ENCODE measurements around the gene ERAL1. TPM values are rescaled to one million over a fixed set of nuclear protein-coding genes. Genes with fewer than 3 reads are reported as not detected.

The ERAL1 gene
- total RNA-seq: 10 to 100 TPM; 19.0 to 20.5 TPM
- 12.4 to 13.1 reads per million in 2 donors for total RNA-seq

DNA sequence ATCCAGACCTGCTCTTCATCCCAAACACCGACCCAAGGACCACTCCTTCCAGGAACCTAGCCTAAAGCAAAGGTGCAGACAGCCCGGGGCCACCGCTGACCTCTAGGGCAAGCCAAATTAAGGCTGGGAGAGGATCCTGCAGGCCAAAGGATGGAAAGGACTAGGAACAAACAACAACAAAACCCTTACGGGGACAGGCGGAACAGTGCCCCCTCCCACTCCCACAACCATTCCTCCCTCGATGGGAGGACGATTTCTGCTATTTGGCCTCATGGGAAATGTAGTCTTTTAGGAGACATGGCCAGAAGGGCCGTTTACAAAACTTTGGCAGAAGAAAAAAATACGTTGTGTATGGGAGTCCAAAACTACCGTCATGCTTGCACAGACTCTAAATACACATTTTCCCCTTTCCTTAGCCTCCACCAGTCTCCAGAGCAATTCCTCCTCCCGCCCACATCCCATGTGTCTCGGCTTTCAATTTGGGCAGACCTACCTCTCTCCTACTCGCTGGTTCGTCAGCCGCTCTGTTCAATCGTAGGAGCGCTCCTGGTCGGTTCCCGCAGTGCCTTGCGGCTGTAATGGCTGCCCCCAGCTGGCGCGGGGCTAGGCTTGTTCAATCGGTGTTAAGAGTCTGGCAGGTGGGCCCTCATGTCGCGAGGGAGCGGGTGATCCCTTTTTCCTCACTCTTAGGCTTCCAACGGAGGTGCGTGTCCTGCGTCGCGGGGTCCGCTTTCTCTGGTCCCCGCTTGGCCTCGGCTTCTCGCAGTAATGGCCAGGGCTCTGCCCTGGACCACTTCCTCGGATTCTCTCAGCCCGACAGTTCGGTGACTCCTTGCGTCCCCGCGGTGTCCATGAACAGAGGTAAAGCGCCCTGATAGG, at the start of gene ERAL1:
ERAL1 (plus strand) TSS at position 560 of the 879 bp plus-strand sequence; CDS start at position 579, 19 bp downstream.
- DNase-seq (peak; percentile 68 to 74 (median 68)), ATAC-seq (peak; percentile 100)
- Mint-ChIP-seq H3K27ac (peak within 1 kb of the TSS; percentile 98), H3K27me3 (no peaks in the 10 kb centered on the region), H3K4me3 (peak within 1 kb of the TSS; percentile 98), H3K36me3 (ENCODE audit: low read depth) (peaks cover 3% of the 10 kb centered on the region), H3K4me1 (peaks cover 7% of the 10 kb centered on the region)
- H3K9me3 ChIP-seq (ENCODE audit: control insufficient read depth, low read length, poor library complexity, severe bottlenecking): no peaks in the 10 kb centered on the region

DNA sequence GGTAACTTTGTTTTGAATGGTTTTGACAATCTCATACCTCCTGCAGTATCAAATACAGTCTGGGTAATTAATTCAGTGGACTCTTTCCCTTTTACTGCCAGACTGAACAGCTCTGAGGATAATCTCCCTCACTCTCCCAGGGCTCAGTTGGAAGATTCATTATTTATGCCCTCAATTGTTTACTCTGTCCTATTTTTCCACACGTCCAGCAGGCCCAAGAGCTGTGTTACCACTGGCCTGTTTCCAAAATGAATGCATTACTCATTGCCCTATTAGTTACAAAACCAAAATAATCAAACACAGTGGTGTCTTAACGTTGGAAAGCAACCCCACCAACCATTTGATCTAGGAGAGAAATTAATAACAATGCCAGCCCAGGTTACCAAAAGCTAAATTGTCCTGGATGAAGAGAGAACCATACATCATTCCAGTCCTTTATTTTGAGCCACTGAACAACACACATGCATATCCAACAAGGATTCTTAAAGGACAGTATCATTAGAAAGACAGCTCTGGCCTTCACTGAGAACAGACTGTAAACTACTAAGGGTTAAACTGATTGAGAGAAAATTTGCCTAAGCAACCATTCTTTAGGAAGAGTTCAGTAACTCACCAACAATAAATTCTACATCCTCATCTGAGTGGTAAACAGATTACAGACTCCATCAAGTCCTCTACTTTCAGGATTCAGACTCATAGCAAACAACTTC, 46.7 kb upstream of the ERAL1 start:
- DNase-seq (no peak), ATAC-seq (no peak)
- no peaks in the 10 kb centered on the region for H3K9me3 ChIP-seq (ENCODE audit: control insufficient read depth, low read length, poor library complexity, severe bottlenecking)
- Mint-ChIP-seq H3K4me3 (no peak overlapping the region), H3K27ac (peak overlapping the region; percentile 66), H3K36me3 (ENCODE audit: low read depth) (no peaks in the 10 kb centered on the region), H3K27me3 (no peaks in the 10 kb centered on the region), H3K4me1 (peaks cover 31% of the 10 kb centered on the region)

DNA sequence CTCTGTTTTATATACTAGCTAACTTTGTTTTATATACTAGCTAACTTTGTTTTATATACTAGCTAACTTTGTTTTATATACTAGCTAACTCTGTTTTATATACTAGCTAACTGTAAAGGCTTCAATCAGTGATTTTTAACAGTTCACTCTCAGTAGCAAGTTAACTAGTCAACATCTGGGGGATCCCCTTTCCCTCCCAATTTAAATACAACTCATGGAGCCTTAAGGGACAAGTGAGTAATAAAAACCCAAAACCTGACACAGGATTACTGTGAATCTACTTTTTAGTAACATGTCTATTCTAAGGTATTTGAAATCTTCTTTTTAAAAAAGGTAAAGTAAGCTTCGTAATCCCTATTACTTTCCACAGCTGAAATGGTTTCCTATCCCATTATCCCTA, 44.4 kb upstream of the ERAL1 start:
- Mint-ChIP-seq H3K4me3 (no peak overlapping the region), H3K36me3 (ENCODE audit: low read depth) (no peaks in the 10 kb centered on the region), H3K27me3 (no peaks in the 10 kb centered on the region), H3K27ac (peak overlapping the region; percentile 75), H3K4me1 (peaks cover 32% of the 10 kb centered on the region)
- ATAC-seq (no peak), DNase-seq (no peak)
- no peaks in the 10 kb centered on the region for H3K9me3 ChIP-seq (ENCODE audit: control insufficient read depth, low read length, poor library complexity, severe bottlenecking)

- H3K9me3 ChIP-seq (ENCODE audit: control insufficient read depth, low read length, poor library complexity, severe bottlenecking): no peaks in the 10 kb centered on the region
- DNase-seq: no peak
- no peaks in the 10 kb centered on the region for H3K36me3 Mint-ChIP-seq (ENCODE audit: low read depth)
- H3K4me1 Mint-ChIP-seq: peaks cover 30% of the 10 kb centered on the region
- ATAC-seq: peak; percentile 1
- peak overlapping the region; percentile 75 for H3K27ac Mint-ChIP-seq
- no peaks in the 10 kb centered on the region for H3K27me3 Mint-ChIP-seq
- H3K4me3 Mint-ChIP-seq: peak overlapping the region; percentile 90
These were observed 43.1 kb upstream of the ERAL1 start for GRCh38 chr17:28811651-28812090.

DNA sequence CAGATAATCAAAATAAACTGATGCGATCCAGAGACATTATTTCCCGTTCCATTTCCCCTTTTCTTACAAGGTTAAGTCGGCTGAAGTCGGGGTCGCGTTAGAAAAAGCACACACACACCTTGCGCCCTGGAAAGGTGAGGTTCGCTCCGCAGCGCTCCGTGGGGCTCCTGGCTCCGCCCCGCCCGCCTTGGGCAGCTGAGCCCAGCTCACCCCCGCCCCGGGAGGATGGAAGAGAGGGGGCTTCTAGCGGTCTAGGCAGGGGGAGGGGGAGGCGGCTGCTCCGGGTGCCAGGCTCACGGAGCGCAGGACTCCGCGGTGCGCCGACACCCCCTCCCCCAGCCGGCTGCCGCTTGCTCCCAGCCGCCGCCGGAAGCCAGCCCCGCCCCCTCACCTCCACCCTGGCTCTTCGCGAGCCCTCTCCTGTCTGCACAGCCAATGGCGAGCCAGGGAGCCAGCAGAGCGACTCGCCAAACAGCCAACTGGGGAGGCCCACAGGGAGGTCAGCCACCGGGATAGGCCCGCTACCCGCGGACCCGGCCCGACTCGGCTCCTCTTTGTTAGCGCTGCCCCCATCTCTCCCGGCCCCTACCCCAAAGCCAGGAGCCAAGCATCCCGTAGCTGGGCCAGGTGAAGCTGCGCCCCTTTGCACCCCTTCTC, 42.6 kb upstream of the ERAL1 start:
- H3K9me3 ChIP-seq (ENCODE audit: control insufficient read depth, low read length, poor library complexity, severe bottlenecking): no peaks in the 10 kb centered on the region
- peak; percentile 99 for ATAC-seq
- no peaks in the 10 kb centered on the region for H3K36me3 Mint-ChIP-seq (ENCODE audit: low read depth)
- H3K27me3 Mint-ChIP-seq: no peaks in the 10 kb centered on the region
- H3K4me3 Mint-ChIP-seq: peak overlapping the region; percentile 90
- peak; percentile 92 to 97 (median 94) for DNase-seq
- peak overlapping the region; percentile 82 for H3K27ac Mint-ChIP-seq
- H3K4me1 Mint-ChIP-seq: peaks cover 30% of the 10 kb centered on the region

GRCh38 chr17:28812748-28813377, 42.0 kb upstream of the ERAL1 start:
- DNase-seq (no peak), ATAC-seq (peak; percentile 69)
- Mint-ChIP-seq H3K4me3 (peak overlapping the region; percentile 90), H3K27me3 (no peaks in the 10 kb centered on the region), H3K36me3 (ENCODE audit: low read depth) (no peaks in the 10 kb centered on the region), H3K27ac (peak overlapping the region; percentile 82), H3K4me1 (peaks cover 28% of the 10 kb centered on the region)
- no peaks in the 10 kb centered on the region for H3K9me3 ChIP-seq (ENCODE audit: control insufficient read depth, low read length, poor library complexity, severe bottlenecking)

DNA sequence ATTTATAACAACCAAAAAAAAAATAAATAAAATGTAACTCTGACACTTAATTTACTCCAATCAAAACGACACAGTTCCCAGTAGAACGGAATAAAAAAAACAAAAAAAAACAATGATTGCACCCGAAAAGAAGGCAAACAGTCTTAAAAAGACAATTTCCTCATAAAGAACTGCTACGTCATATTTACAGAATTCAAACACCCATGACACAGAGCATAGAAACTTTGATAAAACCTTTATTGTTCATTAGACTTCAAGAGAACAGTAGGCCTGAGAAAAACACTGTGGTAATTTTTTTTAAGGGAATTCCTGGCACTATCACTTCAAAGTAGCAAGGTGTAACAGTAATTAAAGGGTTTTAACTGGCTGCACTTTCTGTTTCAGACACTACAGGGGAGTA, 38.3 kb upstream of the ERAL1 start:
- DNase-seq: no peak
- no peak overlapping the region for H3K27ac Mint-ChIP-seq

GRCh38 chr17:28818819-28819221, 36.0 kb upstream of the ERAL1 start:
- Mint-ChIP-seq H3K4me3 (no peak overlapping the region), H3K27me3 (no peaks in the 10 kb centered on the region), H3K4me1 (peaks cover 12% of the 10 kb centered on the region), H3K27ac (no peak overlapping the region), H3K36me3 (ENCODE audit: low read depth) (no peaks in the 10 kb centered on the region)
- DNase-seq (no peak), ATAC-seq (no peak)
- H3K9me3 ChIP-seq (ENCODE audit: control insufficient read depth, low read length, poor library complexity, severe bottlenecking): no peaks in the 10 kb centered on the region

More for the DNA sequence above, 38.3 kb upstream of the ERAL1 start:
- ATAC-seq: no peak
- Mint-ChIP-seq H3K4me3 (no peak overlapping the region), H3K27me3 (no peaks in the 10 kb centered on the region), H3K36me3 (ENCODE audit: low read depth) (no peaks in the 10 kb centered on the region), H3K4me1 (peaks cover 16% of the 10 kb centered on the region)
- no peaks in the 10 kb centered on the region for H3K9me3 ChIP-seq (ENCODE audit: control insufficient read depth, low read length, poor library complexity, severe bottlenecking)

GRCh38 chr17:28819582-28819981, 35.2 kb upstream of the ERAL1 start:
- Mint-ChIP-seq H3K4me3 (no peak overlapping the region), H3K4me1 (peaks cover 16% of the 10 kb centered on the region), H3K27ac (no peak overlapping the region), H3K27me3 (no peaks in the 10 kb centered on the region), H3K36me3 (ENCODE audit: low read depth) (no peaks in the 10 kb centered on the region)
- no peak for ATAC-seq
- no peak for DNase-seq
- H3K9me3 ChIP-seq (ENCODE audit: control insufficient read depth, low read length, poor library complexity, severe bottlenecking): no peaks in the 10 kb centered on the region

DNA sequence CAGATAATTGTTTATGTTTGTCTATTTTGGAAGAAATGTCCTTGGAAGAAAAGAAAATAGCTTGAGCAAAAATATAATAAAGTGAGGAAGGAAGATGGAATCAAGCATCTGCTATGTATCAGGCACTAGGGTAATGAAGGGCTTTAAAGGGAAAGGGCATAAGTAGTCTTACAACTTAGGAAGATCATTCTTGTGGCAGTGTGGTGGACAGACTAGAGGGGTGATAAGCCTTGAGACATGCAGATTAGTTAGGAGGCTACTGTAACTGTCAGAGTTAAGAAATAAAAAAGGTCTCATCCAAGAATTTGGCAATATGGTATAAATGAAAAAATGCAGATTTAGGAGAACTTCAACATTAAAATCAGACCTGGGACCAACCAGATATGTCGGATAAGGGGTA, 27.1 kb upstream of the ERAL1 start:
- H3K36me3 Mint-ChIP-seq (ENCODE audit: low read depth): peaks cover 6% of the 10 kb centered on the region
- H3K4me3 Mint-ChIP-seq: peak overlapping the region; percentile 33
- no peak overlapping the region for H3K27ac Mint-ChIP-seq
- DNase-seq: no peak
- no peak for ATAC-seq
- no peaks in the 10 kb centered on the region for H3K27me3 Mint-ChIP-seq
- H3K4me1 Mint-ChIP-seq: peaks cover 19% of the 10 kb centered on the region
- H3K9me3 ChIP-seq (ENCODE audit: control insufficient read depth, low read length, poor library complexity, severe bottlenecking): no peaks in the 10 kb centered on the region

- Mint-ChIP-seq H3K4me1 (peaks cover 18% of the 10 kb centered on the region), H3K27ac (peak overlapping the region; percentile 67), H3K4me3 (no peak overlapping the region), H3K36me3 (ENCODE audit: low read depth) (peaks cover 6% of the 10 kb centered on the region), H3K27me3 (no peaks in the 10 kb centered on the region)
- DNase-seq (no peak), ATAC-seq (no peak)
- H3K9me3 ChIP-seq (ENCODE audit: control insufficient read depth, low read length, poor library complexity, severe bottlenecking): no peaks in the 10 kb centered on the region
These were observed 26.3 kb upstream of the ERAL1 start for GRCh38 chr17:28828294-28829040.

GRCh38 chr17:28834420-28834819, 20.4 kb upstream of the ERAL1 start:
- no peak for ATAC-seq
- H3K27ac Mint-ChIP-seq: peak overlapping the region; percentile 46
- peaks cover 18% of the 10 kb centered on the region for H3K4me1 Mint-ChIP-seq
- H3K4me3 Mint-ChIP-seq: no peak overlapping the region
- H3K27me3 Mint-ChIP-seq: no peaks in the 10 kb centered on the region
- no peak for DNase-seq
- H3K9me3 ChIP-seq (ENCODE audit: control insufficient read depth, low read length, poor library complexity, severe bottlenecking): no peaks in the 10 kb centered on the region
- H3K36me3 Mint-ChIP-seq (ENCODE audit: low read depth): peaks cover 7% of the 10 kb centered on the region
